ENCODE measurements around the gene CCNI2.

Gene CCNI2

DNA sequence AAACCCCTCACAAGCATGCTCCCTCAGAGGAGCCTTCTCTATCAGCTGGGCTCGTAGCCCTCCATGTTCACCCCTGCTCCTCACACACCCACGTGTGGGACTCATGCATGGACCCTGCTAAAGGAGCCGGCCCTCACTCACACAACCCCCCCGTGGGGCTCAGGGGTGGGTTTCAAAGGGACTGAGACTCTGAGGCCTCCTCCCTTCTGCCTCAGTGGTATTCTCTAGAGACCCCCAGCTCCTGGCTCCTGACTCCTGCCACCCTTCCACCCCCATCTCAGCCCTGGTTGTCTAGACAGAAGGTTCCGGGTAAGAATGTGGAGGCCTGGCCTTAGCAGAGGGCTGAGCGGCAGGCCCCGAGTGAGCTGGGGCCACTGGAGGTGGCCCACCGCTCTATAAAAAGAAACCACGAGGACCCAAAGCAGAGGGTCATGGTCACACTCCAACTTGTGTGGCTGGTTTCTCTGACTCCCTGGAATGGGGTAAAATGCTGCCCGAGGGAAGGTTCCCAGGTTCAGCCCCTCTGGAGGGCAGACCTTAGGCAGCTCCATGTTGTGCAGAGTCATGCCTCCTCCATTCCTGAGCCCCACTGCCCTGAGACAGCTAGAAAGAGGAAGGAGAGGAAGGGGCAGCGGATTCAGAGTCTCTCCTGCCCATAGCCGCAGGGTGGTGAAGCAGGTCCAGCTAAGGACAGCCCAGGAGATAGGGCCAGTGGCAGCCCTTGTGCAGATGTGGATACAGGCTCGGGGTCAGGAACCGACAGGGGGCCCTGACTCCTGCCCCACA lies 19.0 kb downstream of the CCNI2 start:
- no peak for DNase-seq

DNA sequence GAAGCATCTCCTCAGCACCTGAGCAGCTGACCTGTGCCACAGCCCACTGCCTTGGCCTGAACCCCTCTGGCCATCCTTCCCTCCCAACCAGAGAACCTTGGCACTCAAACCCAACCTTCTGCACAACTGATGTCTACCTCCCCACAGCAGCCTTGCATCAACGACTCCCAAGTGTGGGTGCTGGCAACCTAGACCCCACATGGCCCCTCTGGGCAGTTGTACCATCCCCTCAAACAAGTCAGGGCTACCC lies 19.5 kb downstream of the CCNI2 start:
- no peak for DNase-seq

DNA sequence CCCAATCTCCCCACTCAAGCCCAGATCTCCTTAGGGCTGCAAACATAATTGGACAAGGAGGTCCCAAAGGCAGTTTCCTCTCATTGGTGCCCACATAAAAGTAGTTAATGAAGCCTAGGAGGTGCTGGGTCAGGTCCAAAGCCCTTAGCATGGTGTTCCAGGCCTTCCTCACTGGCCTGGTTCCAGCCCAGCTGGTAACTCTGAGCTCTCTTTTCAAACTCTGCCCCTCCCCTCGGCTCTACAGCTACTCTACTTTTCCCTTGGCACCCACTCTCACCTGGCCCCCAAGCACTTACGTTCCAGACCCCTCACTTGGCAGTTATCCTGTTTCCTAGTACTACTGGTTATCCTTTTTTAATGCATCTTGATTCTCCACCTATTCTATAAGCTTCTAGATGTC lies 19.9 kb downstream of the CCNI2 start:
- peak; percentile 44 for DNase-seq

DNA sequence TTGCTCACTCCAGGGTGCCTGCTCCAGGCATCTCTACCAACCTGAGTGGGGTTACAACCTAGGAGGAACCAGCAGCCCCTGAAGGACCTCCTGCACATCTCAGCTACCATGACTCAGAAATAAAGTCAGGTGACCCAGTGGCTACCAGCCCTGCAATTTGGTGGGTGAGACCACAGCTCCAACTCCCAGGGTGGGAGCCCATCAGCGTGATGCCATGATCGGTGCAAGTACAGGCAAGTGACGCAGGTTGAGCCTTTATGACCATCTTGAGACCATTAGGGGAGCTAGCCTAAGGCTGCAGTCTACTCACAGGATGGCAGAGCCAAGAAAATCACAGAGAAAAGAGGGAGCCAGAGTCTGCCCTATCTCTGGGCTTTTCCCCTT lies 21.3 kb downstream of the CCNI2 start:
- no peak for DNase-seq

DNA sequence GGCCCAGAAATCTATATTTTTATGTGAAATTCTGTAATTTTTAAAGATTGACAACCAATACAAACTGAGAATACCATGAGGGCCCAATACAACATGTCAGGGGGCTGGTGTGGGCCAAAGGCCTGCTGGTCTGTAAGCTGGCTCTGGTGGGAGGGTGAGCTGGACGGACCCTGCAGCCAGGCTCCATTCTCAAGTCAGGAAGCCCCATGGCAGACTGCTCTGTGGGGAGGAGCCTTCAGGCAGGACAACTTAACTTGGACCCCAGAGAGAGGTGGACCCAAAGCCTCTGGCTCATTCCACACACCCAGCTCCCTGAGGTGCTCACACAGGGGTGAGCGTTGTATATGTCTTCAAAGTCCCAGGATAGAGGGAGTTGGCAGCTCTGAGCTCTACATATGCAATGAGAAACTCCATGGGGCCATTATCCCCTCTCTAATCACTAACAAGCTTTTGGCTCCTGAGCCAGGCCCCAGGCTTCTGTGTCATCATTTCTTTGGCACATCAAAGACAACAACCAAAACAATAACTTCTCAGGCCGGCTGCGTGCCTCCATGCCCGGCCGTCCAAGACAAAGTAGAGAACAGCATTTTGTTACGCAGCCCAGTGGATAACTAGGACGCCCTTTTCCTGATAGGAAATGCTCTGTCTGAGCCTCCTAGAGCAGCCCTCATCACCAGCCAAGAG lies 23.4 kb downstream of the CCNI2 start:
- no peak for DNase-seq

DNA sequence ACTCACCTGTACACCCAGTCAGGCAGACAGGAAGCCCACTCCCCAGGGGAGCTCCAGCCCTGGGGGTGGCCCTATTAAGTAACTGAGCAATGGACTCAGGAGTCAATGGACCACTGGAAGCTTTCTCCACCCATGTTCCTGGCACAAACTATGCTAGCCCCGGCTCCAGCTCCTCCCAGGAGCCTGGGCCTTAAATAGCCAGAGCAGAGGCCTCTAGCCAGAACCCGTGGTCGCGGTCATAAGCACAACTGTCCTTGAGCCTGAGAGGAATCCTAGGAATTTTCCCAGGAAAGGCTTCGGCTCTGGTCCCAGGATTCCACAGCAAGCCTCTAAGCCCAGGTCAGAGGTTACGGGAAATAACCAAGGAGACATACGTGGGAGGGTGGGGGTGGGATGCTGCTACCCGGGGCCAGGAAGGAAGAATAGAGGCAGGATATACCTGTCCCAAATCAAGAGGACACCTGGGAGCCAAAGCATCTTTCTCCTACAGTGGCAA lies 24.3 kb downstream of the CCNI2 start:
- DNase-seq, result no peak

DNA sequence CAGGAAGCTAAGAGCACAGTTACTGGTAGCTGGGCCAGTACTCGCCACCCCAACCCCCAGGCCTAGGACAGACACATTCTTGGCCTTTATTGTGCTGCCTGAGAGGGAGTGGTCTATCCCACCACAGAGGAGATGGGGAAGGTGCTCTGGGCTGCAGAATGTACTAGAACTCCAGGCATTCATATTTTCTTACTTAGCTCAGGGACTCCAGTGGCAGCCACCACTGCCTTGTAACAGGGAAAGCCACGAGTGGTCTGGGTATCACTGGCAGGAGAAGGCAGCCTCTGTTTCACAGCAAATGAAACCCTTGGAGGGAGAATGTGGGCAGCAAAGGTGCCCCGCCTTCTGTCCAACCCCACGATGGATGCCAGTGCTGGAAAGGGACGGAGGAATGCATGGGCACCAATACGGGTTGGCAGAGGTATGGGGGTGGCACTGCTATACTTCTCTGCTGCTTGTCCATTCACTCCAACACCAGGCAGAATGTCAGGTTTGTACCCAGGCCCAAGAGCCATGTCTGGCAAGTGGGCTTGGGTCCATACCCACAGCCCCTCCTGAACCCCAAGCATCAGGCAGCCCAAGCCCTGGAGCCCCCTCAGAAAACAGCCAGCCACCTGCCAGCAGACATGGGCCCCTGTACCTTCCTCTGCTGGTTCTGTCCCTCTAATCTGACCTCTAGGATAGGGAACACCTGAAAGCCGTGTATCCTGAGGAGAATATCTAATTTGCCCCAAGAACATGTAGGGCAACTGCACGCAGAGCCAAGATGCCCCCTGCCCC lies 25.3 kb downstream of the CCNI2 start:
- DNase-seq, result no peak

DNA sequence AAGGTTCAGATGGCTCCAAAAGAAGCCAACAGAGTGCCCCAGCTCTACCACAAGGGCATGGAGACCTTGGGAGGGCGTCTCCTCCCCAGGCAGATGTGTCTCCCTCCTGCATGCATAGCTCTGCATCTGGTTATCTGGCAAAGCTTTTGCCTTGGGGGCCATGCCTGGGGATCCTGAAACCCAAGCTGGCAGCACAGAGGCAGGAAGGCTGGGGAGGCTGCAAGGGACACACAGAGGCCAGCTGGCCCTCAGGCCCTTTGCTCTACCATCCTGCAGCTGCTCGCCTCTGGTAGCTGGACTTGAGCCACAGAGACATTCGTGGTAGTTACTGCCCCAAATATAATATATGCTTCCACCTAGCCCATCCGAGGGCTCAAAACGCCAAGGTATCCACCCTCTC lies 25.9 kb downstream of the CCNI2 start:
- DNase-seq, result no peak

DNA sequence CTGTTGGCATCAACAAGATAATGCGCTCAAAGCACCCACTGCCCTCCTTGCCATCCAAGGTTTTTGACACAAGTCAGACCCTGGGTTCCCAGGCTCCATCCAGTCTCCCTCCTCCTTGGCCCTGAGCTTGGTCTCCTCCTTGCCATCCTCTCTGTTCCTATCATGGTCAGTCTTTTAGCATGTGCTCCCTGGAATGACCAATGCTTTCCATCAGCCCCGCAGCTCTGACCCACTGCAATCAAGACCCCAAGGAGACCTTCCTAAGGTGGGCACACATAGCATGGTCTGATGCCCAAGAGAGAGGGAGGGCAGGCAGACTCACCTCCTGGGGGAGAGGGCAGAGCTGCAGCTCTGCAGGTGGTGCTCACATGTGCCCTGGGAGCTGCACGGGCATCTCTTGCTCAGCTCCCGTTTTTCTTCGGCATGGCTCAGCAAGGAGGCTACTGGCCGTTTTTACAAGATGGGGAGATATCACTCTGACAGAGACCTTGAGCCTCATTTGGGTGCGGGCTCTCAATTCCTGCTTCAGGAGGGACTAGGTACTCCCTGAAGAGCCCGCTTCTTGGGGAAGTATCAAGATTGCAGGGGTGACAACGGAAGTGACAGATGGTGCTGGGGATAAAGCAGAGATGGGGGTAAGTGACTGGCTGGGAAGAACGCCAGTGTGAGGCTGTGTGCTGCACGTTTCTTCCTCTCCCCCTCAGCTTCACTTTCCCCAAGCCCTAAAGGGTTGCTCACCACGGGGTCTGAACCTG lies 26.6 kb downstream of the CCNI2 start:
- no peak for DNase-seq

DNA sequence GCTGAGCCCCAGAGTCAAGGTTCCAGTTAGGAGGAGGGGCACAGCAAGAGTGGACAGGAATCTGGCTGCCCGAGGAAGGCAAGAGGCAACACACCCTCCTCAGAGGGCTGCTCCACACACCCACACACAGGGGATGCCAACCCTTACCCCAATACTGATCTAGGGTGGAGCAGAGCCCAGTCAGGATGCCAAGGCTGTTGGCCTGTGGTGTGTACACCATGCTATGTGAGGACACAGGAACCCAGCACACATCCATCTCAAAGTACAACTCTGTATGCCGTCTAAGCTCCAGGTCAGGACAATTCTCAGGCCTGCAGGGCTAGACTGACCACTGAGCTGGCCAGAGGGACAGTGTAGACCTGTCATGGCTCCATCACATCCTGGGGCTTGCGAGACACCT lies 27.2 kb downstream of the CCNI2 start:
- DNase-seq, result no peak

DNA sequence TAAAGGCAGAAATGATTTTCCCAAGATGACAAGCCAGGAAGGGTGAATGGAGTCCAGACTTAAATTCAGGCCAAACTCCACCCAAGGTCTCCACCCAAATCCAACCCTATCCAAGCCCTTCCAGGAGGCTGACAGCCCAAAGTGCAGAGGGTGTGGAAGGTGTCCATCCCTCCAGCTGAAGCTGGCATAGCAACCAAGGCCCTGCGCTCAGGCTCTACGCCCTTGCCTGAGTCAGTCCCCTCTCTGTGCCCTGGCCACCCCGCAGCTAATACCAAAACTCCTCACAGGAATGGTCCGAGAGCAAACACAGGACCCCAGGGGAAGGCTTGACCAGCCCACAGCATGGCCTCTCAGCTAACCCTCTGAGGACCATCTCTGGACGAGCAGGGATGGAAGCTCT lies 27.7 kb downstream of the CCNI2 start:
- DNase-seq, result no peak

DNA sequence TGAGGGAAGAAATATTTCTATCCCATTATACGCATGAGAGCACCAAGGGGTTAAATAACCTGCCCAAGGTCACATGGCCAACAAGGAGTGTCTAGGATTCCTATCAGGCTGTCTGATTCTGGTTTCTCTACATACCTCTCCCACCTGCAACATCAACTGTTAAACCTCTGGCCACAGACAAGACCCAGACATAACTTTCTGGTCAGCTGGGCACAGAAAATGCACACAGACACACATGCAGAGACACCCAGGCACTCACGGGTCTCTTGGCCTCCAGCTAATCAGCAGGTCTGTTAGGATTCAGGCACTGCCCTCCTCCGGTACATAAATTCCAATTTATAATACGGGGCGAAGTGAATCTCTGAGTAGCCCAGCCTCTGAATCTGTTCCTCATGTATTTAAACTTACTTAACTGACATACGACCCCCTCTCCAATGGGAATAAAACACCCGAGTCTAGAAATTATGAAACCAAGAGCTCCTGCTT lies 28.3 kb downstream of the CCNI2 start:
- no peak for DNase-seq

DNA sequence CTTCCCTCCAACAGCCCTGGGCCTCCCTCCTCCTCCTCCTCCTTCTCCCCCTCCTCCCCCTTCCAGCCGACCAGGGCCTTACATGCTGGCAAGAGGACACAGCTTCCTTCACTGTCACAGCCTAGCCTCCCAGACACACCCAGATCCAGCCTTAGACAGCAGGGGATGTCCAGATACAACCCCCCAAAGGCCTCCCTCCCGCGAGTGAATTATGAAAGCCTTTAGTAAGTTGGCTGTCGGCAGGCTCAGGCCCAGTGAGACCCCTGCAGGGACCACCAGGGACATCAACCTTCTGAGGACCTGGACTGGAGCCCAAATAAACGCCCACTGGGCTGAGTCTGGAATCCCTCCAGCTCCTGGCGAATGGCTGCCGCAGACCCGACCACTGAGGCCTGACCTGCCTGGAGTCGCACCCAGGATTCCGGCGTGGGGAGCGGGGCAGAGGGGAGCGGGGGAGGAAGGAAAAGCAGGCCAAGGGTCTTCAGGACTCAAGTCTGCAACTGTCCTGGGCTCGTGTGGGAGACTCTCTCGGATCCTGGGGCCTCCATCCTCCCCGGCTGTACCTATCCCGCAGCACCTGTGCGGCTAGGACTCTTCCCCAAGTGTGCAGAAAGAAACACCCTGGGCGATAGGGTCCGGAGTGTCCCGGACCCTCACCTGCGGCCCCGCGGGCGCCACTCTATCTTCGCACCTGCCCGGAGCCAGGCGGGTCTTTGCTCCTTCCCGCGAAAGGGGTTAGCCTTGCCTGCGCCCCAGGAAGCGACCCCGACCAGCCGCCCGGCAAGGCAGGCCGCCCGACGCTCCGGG lies 29.1 kb downstream of the CCNI2 start:
- DNase-seq, result no peak

DNA sequence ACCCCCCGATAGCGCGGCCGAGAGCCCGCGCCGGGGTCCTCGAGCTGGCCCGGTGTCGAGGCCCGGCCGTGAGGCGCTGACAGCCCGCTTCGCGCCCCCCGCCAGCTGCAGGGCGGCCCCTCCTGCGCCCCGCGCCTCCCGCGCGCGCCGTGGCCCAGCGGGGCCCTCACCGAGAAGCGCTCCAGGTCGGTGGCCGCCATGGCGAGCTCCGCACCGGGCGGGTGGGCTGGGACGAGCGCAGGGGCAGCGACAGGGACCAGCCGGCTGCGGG lies 29.6 kb downstream of the CCNI2 start:
- DNase-seq, result no peak

DNA sequence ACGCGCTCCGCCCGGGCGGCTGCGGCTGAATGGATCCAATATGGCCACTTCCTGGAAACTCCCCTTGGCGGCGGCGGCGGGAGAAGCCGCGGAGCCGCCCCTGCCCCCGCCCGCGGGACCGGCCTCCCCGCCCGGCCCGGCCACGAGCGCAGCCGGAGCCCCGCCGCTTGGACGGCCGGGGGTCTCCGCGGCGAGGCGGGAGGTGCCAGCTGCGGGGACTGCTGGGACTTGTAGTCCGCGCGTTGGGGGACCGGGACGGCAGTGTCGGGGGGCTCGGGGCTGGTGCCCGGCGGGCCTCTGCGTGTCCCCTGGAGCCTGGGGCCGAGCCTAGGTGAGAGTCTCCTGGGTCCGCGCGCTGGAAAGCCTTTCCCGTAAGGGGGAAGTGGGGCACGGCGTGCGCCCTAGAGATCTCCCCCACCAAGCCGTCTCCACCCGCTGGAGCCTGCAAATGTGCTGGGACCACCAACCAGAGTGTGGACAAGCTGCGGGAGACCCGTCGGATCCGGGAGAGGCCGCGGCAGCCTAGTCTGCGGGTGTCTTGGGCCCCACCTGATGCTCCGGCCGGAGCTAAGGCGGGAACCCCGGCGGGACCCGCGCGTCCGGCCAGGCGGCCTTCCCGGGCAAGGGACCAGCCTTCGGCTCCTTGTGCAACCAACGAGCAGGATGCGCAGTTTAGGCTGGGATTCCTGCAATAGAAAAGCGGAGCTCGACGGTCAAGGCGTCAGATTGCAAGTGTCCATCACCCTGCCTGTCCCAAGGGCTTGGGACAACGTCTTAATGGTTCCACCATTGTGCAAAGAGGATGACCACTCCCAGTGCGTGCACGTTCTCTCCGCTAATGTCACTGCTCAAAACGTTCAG lies 30.2 kb downstream of the CCNI2 start, which contains the start of gene SEPTIN8:
TSS of gene SEPTIN8 (minus strand) at position 31 of the 861 bp plus-strand sequence. CDS start 102 bp downstream, outside the sequence.
- DNase-seq, result no peak

DNA sequence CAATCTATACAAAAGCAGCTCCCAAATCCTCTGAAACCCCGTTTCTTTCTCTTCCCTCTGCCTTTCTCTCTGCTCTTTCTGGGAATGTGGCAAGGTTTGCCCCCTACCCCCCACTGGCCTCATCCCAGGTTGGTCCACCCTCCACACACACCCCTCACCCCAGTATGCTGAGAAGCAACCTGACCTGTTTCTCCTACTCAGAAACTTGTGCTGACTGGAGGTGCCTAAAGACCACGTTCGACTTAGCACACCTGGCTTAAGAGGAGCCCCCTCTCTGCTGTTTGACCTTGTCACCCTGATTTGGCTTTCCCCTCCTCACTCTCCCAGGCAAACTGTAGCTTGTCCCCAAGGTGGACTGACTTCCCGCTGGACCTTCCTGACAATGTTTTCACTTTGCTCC lies 30.9 kb downstream of the CCNI2 start:
- DNase-seq, result no peak

DNA sequence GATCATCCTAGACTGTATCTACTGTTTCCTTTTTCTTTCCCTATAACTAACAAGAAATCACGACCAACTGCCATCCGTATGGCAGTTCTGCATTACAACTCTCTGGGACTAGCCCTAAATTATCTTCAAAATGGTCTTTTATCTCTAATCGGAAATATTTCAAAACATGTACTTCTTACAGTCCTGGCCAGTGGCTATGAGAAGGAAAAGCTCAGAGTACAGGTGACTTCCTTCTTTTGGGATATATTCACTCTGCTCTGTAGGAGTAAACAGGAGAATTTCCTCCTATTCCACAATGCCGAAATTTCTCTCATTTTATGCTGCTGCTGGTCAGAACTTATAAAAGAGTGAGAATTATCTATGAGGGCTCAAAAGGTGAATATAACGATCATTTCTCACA lies 31.6 kb downstream of the CCNI2 start:
- DNase-seq, result no peak

DNA sequence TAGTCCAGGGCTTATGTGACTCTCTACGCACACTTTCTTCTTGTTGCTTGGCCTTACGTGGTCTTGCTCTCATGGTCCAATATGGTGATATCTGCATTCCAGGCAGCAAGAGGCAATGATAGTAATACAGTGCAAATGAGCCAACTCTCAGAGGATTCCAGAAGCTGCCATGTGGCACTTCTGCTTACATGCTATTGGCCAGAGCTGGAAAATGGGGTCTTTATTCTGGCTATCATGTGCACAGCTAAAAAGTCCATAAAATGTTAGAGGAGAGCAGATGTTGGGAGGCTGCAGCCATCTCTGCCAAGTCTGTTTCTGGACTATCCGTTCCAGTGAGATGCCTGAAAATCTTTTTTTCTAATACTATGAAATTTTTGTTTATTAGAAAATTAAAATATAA lies 32.7 kb downstream of the CCNI2 start:
- DNase-seq, result no peak

DNA sequence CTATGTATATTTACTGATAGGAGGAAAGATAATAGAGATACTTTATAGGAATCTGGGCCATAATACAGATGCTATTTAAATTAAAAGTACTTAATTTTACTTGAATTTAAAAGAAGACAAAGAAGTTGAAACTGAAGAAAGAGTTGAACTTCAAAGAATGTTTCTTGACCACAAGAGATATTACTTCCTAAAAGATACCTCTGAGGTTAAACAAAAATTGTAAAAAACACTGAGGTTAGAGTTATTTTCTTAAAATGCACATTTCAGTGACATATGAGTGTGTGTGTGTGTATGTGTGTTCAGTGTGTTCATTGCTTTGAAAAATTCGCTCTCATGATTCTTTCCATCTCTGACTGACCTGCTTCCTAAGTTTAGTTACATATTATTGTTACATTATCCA lies 33.4 kb downstream of the CCNI2 start:
- DNase-seq, result no peak

DNA sequence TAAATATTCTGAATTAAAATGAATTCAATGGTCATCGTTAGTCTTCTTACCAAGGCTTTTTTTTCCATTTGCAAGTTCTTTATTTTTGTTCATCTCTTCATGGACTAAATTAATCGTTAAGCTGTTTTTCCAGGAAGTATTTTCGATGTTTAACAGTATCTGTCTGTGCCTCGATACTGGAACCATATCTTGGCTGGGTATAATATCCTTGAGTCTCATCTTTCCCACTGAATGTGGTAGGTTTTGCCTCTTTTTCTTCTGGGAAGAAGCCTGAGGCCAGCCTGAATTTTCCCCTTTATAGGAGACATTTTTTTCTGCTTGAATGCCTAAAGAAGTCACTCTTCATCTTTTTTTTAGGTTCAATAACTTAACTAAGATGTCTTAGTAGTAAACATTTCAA lies 33.8 kb downstream of the CCNI2 start:
- DNase-seq, result no peak

DNA sequence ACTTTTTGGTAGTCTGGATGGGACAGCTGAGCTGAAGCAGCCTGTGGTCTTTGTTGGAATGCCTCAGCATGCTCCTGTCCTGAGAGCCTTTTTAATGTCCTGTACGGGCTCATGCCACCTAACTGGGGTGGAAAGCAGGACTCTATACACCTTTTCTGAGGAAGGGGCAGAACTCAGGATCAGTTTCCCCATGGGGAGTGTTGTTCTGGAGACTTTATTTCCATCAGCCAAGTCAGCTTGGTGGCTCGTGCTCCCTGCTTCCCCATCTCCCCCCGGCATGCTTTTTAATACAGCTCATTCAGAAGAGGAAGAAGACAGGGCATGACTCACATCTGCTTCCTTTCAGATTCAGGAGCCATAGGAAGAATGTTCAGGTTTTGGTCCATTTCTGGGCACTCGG lies 34.9 kb downstream of the CCNI2 start:
- DNase-seq, result no peak

DNA sequence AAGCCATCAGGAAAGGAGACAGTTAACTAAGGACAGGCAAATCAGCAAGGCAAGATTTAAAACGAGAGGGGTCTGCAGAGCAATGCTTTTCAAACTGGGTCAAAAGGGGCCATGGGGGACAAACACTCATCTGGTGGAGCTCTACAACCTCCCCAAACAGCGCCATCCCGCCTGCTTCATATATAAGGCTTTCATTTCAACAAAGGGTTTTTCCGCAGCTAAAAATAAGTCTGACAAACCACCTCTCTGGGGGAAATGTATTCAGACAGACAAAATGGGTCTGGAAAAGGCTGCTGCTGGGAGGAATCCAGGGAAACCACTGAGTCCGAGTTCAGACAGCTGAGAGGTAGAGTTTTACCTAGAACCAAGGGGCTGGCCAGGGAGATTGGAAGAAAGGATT lies 38.1 kb downstream of the CCNI2 start:
- DNase-seq, result no peak
